ENCODE measurements around the gene UGT1A5.

Gene UGT1A5

GRCh38 chr2:233791151-233791882 lies 78.6 kb downstream of the UGT1A5 start:
- DNase-seq: no peak

DNA sequence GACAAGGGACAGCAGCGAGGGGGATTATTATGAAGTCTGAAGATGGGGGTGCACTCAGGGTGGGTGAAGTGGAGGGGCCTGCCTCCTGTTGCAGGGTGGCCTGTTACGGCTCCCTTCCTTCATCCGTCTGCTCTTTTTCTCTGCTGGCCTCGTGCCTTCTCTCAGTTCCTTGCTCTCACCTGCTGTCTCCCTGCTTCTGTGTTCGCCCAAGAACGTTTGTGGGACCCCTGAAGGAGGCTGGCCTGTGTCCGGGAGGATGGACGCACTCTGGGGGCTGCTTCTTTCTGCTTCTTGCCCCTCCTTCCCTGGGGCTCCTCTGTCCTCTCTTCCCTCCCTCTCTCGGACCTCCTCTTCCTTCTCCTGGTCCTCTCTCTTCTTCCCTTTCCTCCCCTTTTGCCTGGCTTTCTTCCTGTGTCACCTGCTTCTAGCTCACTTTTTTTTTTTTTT lies 79.2 kb downstream of the UGT1A5 start:
- DNase-seq: no peak

DNA sequence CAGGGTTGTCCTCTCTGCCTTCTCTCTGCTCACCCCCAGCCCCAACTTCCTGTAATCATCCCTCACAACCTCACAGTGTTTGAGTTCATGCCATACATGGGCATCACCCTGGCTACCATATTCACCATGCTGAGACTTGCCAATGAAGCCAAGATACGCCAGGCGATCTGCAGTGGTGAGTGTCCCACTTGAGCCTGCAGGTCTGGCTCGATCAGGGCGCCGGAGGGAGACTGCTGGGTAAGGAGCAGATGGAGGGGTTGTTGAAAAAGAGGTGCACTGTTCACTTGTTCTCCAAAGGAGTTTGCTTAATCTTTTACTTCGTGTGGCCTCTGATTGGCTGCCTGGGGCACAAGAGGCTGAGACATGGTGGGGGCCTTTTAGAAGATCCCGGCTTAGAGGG lies 80.0 kb downstream of the UGT1A5 start:
- DNase-seq: no peak

GRCh38 chr2:233793465-233794127 lies 80.9 kb downstream of the UGT1A5 start:
- no peak for DNase-seq

GRCh38 chr2:233794128-233794658 lies 81.5 kb downstream of the UGT1A5 start:
- DNase-seq: no peak

- DNase-seq: no peak
Measured at GRCh38 chr2:233795735-233796171, 83.0 kb downstream of the UGT1A5 start.

DNA sequence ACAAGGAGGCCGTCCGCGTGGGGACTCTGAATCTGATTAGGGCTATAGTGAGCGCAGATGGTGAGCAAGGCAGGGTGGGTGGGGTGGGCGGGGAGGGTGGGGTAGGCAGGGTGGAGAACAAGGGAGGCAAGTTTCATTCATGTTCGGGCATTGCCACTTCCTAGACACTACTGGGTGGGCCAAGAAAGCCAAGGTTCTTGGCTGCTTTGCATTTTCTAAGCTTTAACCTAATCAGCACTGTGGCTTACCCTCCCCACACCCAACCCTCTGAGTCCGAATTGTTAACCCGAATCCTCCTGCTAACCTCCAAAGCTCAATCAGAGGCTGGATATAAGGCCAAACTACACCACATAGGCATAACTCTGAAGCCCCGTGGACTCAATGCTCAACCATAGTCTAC lies 83.5 kb downstream of the UGT1A5 start:
- no peak for DNase-seq

GRCh38 chr2:233798335-233799086 lies 85.8 kb downstream of the UGT1A5 start:
- no peak for DNase-seq

DNA sequence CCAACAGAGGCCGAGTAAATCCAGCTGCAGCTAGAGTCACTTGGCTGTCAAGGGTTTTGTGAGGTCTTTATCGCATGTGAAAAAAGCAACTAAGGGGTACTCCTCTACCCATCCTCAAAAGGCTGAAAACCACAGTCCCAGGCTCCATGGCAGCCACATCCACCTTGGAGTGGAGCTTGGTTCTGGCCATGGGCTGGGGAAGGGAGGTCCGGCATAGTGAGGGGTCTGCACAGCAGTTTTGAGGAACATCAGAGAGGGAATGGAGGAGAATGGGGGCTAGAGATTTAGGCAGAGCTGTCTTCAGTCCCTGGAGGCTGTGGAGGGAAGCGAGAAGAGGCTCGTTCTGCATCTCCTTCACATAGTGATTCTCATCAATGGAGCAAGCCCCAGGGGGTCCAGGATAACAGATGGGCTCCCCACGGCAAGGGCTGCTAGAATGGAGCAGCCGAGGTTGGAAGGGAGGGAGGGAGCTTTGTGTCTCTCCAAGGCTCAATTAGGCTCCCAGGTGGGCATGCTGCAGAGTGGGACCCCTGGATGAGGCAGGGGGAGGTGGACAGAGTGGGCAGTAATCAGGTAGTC lies 86.5 kb downstream of the UGT1A5 start:
- no peak for DNase-seq

- DNase-seq: no peak
Measured at GRCh38 chr2:233799716-233800115, 87.0 kb downstream of the UGT1A5 start.

- DNase-seq: no peak
Measured at GRCh38 chr2:233800208-233800607, 87.5 kb downstream of the UGT1A5 start.

DNA sequence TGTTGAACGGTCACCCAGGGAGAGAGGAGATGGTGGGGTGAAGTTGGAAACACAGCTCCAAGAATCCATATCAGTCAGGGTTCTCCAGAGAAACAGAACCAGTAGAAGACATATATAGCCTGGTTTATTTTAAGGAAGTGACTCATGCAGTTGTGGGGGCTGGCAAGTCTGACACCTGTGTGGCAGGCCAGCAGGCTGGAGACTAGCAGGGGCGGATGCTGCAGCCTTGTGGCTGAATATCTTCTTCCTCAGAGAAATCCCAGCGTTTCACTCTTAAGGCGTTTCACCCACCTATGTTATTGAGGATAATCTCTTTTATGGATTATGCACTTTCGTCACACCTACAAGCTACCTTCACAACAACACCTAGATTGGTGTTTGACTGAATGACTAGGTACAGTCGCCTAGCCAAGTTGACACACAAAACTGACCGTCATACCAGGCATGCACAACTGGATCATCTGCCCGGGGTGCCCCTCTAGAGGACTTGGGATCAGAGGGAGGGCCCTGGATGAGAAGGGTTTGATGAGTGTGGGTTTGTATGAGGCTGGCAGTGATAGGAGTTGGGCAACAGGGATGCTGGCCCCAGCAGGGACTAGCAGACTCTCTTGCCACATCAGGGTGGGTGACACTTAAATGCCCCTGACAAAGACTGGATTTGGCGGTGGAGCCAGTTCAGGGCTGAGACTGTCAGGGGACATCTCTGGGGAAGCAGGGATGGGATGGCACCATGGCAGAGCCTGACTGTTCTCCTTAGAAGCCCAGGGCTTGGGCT lies 88.8 kb downstream of the UGT1A5 start:
- no peak for DNase-seq

GRCh38 chr2:233802132-233802815 lies 89.6 kb downstream of the UGT1A5 start:
- no peak for DNase-seq

DNA sequence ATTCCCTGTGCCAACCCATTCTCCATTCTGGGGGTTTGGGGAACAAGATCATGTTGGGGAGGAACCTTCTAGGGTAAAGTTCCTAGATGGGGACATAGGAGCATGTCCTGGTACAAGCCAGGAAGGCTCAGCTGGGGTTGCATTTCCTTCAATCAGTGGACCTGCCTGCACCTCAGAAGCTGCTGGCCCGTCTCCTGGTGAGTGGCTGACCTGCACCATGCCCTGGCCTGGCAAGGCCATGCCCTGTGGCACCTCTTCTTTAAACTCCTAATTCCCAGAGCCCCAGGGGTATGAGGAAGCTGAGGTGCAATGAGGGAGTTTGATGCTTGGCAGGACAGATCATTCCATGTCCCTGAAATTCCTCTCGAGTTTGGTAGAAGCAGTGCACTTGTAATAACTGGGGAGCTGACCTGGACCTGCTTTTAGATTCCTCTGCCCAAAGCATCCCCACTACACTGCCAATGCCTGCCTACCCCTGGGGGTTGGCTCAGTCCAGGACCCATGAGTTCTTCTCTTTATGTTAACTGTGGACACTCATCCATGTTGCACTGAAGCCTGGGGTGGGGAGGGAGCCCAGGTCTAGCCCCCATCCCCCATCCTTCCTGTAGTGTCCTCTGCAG lies 90.7 kb downstream of the UGT1A5 start:
- DNase-seq: no peak

DNA sequence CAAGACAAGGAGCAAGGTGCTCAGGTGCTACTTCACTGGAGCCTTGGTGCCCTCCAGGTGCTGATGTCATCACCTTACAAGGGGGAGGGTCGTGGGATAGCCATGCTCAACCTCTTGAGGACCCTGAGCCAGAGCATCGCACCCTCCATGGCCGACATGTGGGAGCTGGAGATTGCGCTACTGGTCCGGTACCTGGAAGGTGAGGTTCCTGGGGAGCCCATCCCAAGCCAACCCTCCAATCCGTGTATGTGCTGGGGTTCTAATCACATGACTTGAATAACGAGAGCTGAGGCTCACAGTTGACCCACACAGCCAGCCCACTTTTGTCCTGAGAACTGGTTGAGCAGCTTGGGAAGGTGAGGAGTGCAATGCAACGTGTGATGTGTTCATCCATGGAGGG lies 91.3 kb downstream of the UGT1A5 start:
- DNase-seq: no peak

GRCh38 chr2:233807215-233807865 lies 94.6 kb downstream of the UGT1A5 start:
- DNase-seq: no peak

DNA sequence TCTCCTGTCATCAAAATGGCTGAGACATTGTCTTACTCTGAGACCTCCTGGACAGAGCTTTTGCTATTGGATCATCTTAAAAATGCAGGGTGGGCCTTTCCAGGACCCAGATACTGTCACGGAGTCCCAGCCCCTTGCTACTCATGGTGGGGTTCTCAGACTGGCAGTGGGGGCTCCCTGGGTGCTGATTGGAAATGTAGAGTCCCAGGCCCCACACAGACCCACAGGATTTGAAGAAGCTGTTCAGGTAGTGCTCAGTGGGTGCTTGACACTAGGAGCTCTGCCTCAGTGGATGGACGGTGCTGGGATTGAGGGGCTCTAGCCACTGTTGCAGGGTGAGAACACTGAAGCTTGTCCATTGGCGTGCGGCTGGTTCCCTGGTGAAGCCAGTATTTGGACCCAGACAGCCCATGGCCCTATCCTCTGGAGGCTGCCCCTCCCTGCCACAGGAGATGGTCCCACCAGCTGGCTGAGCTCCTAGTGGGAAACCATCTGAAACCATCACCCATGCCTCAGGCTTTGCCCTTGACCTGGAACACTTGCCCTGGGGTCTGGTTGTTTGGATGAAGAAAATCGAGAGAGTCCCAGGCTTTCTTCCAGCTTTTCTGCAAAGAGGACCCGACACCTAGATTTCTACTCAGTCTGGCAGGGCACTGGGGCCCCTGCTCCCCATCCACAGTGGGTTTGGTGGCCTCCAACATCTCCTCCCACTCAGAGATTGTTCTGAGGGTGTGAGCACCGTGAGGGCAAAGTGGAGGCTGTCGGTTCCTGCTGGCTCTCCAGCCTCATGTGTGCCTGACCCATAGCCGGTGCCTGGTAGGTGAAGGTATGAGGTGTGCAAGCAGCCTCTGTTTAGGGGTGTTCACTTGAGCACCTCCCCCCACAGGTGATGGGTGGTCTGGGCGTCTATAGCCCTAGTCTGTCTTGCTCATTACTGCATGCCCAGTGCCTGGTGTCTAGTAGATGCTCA lies 95.5 kb downstream of the UGT1A5 start:
- no peak for DNase-seq

- DNase-seq: no peak
Measured at GRCh38 chr2:233810385-233810784, 97.7 kb downstream of the UGT1A5 start.

GRCh38 chr2:233811087-233811486 lies 98.4 kb downstream of the UGT1A5 start:
- no peak for DNase-seq
